Ovary (tissue), 3 donors: ENCODE data around the gene ETS1.

Experiments
- EP300 ChIP-seq: sonication (generic); formaldehyde crosslinking; IDR thresholded peaks from one replicate; pipeline ENCODE4 v1.6.1; 2017; ENCODE audit warnings: antibody characterized with exemption
- TF ChIP-seq, protein P1 (sequence below), 3 donors: fragments of 450-650 bp in 2 of 3; fragments of 200-600 bp in 1 of 3; IDR thresholded peaks; one replicate each; pipeline versions ENCODE4 v1.5.1 to v1.8.0; 2016 to 2022; ENCODE audit warnings: antibody characterized with exemption in 3 of 3, mild to moderate bottlenecking in 1 of 3
- donor health status: DM: no; HTN: no; CAD: no.

- TF ChIP-seq EP300: no peak
- TF ChIP-seq, protein P1, sequence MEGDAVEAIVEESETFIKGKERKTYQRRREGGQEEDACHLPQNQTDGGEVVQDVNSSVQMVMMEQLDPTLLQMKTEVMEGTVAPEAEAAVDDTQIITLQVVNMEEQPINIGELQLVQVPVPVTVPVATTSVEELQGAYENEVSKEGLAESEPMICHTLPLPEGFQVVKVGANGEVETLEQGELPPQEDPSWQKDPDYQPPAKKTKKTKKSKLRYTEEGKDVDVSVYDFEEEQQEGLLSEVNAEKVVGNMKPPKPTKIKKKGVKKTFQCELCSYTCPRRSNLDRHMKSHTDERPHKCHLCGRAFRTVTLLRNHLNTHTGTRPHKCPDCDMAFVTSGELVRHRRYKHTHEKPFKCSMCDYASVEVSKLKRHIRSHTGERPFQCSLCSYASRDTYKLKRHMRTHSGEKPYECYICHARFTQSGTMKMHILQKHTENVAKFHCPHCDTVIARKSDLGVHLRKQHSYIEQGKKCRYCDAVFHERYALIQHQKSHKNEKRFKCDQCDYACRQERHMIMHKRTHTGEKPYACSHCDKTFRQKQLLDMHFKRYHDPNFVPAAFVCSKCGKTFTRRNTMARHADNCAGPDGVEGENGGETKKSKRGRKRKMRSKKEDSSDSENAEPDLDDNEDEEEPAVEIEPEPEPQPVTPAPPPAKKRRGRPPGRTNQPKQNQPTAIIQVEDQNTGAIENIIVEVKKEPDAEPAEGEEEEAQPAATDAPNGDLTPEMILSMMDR (IDR thresholded peaks at IDR 0.05): no peak
Observed at GRCh38 chr11:128521682-128522054, 65.7 kb downstream of the ETS1 start.
